HG02840 (cell line): ENCODE measurements around the gene CHIT1.

ENCODE experiments used
- ATAC-seq: cut with Tn5 transposase; IDR thresholded peaks from one replicate; pipeline ENCODE4 v1.9.1; 2021; ENCODE audit warnings: mild to moderate bottlenecking, moderate library complexity, moderate number of reproducible peaks; ENCODE audit not compliant: unreplicated experiment, low FRiP score

Gene CHIT1

DNA sequence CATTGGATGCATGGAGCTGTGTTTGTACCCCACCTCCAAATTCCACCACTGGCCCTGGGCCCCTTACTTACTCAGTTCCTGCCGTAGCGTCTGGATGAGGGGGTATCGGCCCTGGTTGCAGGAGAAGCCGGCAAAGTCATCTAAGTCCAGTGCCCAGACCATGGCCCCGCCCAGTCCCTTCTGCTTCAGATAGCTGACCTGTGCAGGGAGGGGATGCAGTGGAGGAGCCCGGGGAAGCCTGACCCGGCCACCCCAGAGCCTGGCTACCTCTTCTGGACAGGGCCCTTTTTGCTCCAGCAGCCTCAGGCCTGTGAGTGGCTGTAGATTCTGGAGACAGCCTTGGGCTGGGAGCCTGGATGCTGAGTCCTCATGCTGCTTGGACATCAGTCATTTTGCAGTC, 11.8 kb downstream of the CHIT1 start:
- no peak for ATAC-seq

DNA sequence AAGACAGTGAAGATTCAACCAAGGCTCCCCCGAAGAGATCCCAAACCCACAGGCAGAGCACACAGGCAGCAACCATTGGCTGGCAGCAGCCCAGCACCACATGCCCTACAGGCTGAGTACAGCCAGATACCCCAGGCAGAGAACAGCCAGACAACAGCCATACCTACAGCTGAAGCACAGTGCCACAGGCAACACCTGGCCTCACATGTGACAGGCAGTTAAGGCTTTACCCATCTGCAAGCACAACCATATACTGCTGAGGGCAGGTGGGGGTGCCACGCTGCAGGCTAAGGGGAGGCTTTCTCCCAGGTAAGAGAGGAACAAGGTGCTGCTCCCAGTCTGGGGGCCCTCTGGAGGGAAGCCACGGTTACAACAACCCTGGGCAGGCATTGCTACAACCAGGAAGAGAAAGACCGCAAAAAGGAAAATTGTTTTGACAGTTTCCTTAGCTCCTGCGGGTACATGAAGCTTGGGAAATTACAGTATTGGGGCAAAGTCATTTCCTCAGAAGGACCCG, 12.3 kb downstream of the CHIT1 start:
- no peak for ATAC-seq

DNA sequence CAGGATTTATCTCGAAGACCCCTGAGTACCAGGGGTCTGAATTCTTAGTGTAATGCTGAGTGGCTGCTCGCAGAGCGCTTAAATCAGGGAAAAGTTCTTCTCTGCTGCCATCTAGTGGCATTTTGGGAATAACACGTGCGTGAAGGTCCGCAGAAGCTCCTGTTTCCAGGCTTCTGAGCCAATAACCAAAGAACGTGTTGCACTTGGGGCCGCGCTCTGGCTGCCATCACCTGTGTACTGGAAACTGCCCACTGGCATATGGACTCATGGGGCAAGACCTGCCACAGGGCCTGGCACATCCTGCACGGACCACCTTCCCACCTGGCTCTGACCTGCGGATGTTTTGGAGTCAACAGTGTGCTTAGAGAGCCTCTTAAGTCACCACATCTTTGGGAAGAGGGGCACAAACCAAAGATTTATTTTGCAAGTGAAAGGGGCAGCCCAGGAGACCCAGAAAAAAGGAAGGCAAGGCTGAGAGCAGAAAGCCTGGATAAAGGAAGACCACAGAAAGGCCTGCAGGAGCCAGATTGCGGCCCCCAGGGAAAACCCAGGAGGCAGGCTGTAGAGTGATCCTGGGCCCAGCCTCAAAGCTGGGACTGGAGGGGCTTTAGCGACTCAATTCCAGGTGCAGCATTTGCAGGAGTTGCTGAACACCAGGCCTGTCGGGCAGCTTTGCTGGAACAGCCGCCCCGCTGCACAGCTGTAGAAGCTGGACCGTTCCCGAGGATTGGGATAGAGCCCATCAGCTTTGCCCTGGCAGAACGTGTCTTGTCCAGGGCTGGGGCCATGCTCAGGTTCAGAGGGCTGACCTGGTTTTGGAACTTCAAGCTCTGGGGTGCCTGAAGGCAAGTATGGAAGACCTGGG, 13.0 kb downstream of the CHIT1 start:
- ATAC-seq: no peak

DNA sequence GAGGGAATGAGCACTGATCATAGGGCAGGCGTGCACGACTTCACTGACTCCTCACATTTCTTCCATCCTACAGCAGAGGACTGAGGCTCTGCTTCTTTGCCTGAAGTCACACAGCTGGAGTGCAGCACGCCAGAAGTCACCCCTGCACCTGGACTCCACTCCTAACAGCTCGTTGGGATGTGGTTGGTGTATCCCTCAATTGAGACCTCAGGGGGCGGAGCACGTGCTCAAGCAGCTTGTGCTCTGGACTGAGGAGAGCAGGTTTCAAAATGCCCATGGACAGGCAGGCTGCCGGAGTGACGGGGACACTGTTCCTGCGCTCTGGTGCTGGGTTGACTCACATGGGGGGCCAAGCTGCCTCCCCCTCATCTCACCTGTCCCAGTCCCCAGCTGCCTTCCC, 13.9 kb downstream of the CHIT1 start:
- ATAC-seq: no peak

DNA sequence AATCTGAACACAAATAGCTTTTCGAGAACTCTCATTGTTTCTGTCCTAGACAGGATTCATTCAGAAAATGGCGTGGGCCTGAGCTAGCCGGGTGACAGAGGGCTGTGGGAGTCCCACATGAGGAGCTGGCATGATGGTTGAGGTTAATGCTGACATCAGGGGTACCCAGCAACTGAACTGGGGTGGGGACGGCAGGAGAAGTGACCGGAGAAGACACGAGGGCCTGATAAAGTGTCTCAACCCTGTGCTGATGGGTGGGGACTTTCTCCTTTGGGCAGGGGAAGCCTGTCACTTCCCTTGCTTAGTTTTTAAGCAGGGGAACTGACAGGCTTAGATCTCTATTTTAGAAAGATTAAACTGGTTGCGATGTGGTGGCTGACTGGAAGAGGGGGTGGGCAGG, 14.6 kb downstream of the CHIT1 start:
- no peak for ATAC-seq

DNA sequence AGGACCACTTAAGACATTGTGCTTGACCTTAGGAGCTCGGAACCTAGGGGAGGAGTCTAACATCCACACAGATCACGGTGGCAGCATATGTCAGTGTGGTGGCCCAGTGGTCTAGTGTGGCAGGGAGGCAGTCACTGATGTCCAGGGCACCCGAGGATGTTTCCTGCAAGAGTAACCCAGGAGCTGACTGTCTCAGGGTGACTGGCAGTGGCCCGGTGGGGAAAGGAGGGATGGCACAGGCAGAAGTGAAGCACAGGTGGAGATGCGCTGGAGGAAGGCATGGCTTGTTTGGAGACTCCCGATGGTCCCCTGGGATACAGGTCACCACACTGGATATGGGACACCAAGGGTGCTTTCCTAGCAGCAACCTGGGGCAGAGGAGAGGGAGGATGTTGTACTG, 16.3 kb downstream of the CHIT1 start:
- ATAC-seq: no peak

DNA sequence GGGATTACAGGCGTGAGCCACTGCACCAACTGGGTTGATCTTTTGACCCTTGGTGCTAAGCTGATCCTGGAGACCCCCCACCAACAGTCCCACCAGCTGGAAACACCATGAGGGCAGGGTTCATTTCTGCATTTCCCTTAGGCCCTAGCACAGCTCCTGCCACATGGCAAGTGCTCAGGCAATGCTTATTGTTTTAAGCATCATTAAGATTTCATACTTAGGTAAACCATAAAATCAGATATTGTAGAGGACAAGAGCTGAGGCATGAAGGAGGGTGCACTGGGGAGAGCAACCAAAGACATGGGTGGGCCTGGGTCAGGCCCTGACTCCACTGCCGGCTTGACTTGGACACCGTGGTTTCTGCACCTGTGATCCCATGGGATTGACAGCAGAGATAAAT, 17.7 kb downstream of the CHIT1 start:
- no peak for ATAC-seq

DNA sequence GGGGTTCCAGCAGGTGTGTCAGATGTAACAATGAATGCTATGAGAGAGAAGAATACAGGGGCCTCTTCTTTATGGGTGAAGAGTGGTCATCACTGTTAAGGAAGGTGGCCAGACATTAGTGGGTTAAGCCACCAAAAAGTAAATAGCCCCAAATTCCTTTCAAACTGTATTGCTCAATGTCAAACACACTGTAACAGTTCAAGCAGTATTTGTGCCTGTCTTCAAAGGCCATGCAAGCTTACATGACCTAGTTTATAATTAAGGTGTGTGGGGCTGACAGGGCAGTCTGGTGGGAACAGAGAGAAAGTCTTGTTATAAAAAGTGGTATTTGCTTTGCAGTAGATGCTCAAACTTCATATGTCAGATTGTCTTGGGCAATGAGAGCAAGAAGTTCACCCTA, 18.5 kb downstream of the CHIT1 start:
- no peak for ATAC-seq

DNA sequence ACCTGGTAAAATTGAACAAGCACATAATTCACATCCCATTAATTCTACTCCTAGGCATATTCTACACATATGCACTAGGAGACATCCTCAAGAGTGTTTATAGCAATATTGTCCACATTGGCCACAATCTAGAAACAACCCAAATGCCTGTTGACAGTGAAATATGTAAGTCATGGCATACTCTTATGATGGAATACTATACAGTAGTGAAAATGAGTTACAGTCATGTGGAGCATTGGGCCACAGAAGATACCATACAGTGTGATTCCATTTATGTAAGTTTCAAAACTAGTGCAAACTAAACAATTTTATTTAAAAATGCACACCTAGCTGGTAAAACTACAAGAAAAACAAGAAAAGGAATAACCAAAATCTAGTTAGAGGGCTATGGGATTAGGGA, 19.1 kb downstream of the CHIT1 start:
- ATAC-seq: no peak

DNA sequence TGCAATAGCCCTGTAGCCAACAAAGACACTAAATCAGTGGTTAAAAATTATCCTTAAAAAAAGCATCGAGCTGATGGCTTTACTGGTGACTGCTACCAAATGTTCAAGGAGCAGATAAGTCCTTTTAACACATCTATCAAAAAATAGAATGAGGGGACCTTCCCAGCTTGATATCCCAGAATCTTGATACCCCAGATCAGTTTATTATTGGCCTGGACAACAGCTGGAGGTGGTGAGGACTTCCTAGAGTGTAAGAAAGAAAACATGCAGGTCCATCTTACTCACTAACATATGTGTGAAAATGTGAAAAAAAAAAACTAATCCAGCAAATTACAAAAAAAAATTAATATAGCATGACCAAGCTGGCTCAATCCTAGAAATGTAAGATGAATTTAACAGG, 21.3 kb downstream of the CHIT1 start:
- ATAC-seq: no peak

DNA sequence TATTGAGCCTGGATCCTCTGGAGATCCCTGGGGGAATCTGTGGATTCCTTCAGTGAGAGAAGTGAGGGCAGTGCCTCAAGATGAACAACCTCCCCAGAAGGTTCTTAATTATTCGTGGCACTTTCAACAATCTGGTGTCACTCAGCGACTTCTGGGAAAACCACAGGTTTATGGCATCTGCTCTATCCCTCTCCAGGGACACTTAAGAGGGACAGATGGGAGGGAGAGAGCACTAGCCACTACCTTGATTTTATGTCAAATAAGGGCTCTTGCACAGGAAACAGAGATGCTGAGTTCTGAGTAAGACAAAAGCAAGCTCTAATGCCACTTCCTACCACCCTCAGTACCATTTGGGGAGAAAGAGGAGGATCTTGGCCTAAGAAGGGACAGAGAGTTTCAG, 21.7 kb downstream of the CHIT1 start:
- no peak for ATAC-seq

DNA sequence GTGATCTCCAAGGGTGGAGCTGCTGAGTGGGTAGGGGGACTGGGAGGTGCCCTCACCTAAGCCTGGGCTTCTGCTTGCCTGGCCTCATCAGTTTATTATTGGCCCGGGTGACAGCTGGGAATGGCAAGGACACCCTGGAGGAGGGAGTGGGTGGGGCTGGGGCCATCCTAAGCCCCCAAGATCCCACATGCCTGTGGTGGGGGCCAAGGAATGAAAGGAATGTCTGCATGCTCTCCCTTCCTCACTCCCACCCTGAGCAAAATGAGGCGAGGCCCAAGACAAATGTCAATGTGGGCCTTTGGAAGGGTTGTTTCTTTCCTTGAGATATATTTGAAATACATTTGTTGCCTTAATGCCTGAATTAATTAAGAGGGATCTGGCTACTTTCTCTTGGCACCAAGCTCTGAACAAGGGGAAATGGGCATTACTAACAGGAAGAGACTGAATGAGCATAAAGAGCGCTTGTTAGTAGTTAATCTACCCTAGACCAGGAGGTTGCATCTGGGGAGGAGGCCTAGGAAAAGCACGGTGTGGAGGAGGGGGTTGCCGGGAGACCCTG, 23.3 kb downstream of the CHIT1 start:
- no peak for ATAC-seq

DNA sequence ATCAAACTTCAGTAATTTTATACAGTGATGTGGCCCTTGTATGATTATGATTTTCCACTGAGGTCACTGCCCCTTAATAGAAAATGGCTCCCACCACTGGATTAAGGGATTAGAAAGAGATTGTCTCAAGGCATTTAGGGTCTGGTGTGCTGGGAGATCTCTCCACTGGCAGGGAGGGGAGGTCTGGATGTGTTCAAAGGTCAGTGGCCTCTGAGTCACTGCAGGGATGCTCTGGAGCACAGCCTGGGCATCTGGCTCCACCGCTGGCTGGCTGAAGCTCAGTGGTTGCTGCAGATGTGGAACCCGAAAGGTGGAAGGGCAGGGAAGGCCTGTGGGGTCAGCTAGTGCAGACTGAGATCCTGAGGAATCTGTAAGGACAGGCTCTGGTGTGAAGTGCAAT, 24.7 kb downstream of the CHIT1 start:
- no peak for ATAC-seq

DNA sequence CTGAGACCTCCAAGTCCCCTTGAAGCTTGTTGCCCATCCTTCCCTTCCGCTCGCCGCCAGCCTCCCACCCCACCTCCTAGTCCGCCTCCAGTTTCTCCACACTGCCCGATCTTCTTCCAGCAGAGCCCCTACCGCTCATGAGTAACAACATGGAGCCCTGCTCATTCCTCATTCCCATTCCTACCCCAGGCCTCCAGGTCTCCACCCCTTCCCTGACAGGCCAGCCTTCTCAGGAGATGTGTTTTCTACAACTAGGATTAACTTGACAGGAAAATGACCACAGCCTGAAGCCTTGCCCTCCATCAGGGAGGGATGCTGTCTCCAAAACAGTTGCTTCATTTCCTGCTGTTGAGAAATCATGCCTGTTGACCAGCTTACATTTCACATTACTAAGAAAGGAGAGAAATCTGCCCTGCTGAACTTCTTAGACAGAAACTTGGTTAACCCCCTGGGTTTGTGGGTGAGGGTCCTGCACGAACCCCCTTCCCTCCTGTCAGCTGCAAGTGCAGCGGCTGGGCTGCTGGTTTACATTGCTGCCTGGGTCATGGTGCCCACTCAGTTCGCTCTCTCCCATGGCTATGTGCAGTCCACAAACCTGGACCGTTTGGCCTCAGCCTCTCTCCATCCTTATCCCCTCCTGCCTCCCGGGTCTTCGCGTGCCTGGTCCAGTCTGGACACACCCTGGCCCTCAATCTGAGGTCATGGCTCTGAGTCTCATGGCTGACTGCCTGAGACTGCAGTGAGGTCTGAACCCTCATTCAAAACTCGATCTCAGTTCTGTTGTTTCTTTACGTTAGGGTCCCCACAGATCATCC, 26.8 kb downstream of the CHIT1 start:
- ATAC-seq: no peak

DNA sequence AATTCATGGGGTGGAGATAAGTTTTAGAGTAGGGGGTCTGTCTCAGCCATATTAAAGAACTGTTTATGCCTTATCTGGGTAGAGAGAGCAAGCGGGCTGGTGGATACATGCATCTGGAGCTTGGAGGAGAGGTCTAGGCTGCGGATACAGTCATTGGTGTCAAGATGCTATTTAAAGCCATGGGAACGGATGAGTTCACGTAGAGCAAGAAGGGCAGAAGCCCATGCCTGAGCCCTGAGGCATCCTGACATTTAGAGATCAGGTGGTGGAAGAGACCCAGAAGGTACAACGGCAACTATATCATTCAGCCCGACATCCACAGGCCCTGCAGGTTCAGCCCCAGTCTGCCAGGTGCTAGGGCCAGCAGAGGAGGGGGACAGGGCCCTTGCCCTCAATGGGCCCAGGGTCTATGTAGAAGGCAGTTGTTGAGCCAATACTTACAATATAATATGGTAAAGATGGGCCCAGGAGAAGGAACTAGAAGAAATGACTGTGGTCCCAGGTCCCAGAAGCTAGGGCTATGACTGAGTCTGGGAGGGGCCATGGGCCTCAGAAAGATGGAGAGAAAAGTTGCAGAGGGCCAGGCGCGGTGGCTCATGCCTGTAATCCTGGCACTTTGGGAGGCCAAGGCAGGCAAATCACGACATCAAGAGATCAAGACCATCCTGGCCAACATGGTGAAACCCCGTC, 27.8 kb downstream of the CHIT1 start:
- ATAC-seq: no peak

DNA sequence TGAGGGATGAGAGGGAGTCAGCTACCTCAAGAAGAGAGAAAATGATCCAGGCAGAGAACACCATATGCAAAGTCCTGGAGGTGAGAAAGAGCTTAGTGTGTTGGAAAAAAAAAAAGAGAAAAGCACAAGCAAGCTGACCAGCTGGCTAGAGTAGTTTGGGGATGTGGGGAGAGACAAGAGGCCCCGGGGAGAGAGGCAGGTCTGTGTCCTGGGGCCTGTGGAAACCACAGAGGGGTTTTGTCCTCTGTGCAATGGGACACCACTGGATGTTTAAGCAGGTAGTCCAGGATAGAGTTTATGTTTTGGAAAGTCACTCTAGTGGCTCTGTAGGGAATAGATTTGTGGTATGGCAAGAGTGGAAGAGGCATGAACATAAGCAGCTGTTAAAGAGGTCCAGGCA, 28.6 kb downstream of the CHIT1 start:
- ATAC-seq: no peak

DNA sequence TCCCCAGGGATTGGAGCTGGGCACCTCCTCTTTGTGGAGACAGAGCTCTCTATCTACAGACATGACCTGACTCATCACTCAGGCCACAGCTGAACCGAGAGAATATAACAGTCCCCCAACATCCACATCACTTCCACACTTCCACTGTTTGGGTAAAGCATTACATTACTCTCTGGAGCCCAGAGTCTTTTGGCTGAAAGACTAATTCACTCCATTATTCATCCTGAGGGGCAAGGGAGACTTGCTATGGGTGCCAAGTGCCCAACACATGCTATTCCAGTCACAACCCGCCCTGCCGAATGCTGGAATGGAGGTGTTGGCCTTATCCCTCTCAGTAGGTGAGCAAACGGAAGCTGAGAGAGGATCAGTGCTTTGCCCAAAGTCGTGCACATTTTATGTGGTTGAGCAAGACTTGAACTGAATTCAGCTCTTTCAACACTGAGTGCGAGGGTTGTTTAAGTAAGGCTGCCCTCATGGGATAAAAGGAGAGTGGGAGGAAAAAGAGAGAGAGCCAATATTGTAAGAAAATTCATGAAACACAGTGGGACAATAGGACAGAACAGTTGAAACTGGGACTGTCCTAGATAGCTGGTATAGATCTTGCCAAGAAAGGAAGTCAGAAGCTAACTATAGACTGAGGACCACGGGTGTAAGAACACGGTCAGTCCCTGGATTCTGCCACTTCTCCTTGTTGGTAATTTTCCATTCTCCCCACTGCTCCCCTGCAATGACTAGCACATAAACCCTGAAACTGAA, 29.5 kb downstream of the CHIT1 start:
- no peak for ATAC-seq

DNA sequence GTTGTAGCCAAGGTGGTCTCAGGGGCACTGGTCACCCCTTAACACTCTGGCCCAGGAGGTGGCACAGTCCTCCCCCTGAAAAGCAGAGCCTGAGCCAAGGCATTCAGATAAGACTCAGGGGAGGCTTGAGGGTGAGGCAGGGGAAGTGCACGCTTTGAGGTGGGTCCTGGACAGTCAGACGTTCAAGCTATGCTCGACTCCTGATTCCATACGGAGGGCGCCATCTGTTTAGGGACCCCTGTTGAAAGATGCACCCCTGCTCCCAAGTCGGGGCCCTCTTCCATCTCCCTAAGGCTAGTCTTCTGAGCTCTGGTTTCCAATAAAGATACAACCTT, 30.0 kb downstream of the CHIT1 start:
- no peak for ATAC-seq

DNA sequence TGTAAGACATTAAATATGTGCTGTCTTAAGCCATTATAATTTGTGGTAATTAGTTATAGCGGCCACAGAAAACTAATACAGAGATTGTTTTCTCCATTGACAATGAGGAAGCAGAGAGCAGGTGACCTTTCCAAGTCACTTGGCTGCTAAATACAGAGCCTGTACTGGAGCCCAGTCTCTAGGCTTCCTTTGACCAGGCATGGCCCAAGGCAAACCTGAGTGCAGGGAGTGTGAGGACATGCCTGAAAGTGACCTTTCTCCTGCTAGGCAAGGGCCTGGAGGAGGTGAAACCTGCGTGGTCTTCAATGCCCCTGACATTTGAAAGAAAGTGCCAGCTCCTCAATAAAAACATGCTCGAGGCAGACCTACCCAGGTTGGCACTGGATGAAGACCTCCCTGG, 30.5 kb downstream of the CHIT1 start:
- no peak for ATAC-seq

DNA sequence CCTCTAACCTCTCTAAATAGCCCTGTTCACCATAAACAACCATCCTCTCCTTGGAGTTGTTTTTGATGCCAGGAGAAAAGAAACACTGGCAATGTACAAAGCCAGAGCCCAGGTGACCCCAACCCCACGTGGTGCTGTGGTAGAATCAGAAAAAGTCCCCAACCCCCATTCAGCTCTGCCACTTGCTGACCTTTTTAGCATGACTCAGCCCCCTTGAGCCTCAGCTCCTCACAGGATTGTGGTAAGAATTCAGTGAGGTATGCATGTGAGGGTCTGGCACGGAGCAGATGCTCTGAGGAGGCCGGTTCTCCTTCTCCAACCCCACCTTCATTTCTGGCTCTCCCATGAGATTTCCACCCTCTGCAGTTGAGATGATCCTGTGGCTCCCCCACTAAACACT, 31.8 kb downstream of the CHIT1 start:
- ATAC-seq: no peak
